Activated CD4-positive, alpha-beta T cell treated with anti-CD3 and anti-CD28 coated beads, Interleukin-2, amount 10 ng/mL, durations not matched to agents 7 days and 5 days (primary cell): ENCODE data around the gene PXDC1. TPM values are rescaled to one million over a fixed set of nuclear protein-coding genes. Genes with fewer than 3 reads are reported as not detected.

Source experiments
- CTCF ChIA-PET: fragments of 350-600 bp; sonication (Branson Sonifier 250); formaldehyde crosslinking; loops from one replicate; lab custom pipeline; 2021; ENCODE audit warnings: antibody characterized with exemption; lab: Charles Lee
- POLR2A ChIA-PET: fragments of 350-600 bp; sonication (Branson Sonifier 250); formaldehyde crosslinking; loops from one replicate; lab custom pipeline; 2021; ENCODE audit warnings: antibody characterized with exemption; lab: Charles Lee
- DNase-seq: peaks from one replicate; pipeline ENCODE4 v3.0.0-alpha.2; 2020
- H3K27ac Mint-ChIP-seq: one replicate; pipeline ENCODE4 v1.8.0; 2021; ENCODE audit warnings: mild to moderate bottlenecking, moderate library complexity, mixed read lengths
- H3K27me3 Mint-ChIP-seq: one replicate; pipeline ENCODE4 v1.8.0; 2021; ENCODE audit warnings: mixed read lengths
- H3K36me3 Mint-ChIP-seq: one replicate; pipeline ENCODE4 v1.8.0; 2021; ENCODE audit warnings: low read depth, mixed read lengths
- H3K4me1 Mint-ChIP-seq: one replicate; pipeline ENCODE4 v1.8.0; 2021; ENCODE audit warnings: mixed read lengths
- H3K4me3 Mint-ChIP-seq: one replicate; pipeline ENCODE4 v1.8.0; 2021; ENCODE audit warnings: mild to moderate bottlenecking, moderate library complexity, mixed read lengths
- H3K9me3 Mint-ChIP-seq: one replicate; pipeline ENCODE4 v1.8.0; 2021; ENCODE audit warnings: mixed read lengths
- total RNA-seq, 2 experiments: library from RNA; stranded (reverse); gene quantifications; one replicate each; pipeline ENCODE4 v1.2.3, GENCODE V29; 2021

The PXDC1 gene
- total RNA-seq, 2 experiments from 2014 or later = 0.21 TPM; not detected in 1

GRCh38 chr6:3714768-3715167 lies 36.7 kb downstream of the PXDC1 start:
- peaks cover 13% of the 10 kb centered on the region for H3K27me3 Mint-ChIP-seq
- POLR2A ChIA-PET = no interaction called here
- no peaks in the 10 kb centered on the region for H3K4me1 Mint-ChIP-seq
- H3K9me3 Mint-ChIP-seq = no peaks in the 10 kb centered on the region
- H3K4me3 Mint-ChIP-seq = no peak overlapping the region
- H3K36me3 Mint-ChIP-seq = no peaks in the 10 kb centered on the region
- CTCF ChIA-PET = interaction anchor here (0.9 kb wide), 1 partner anchor 13 kb away, joined by 3 read pairs; no protein-coding TSS in a partner anchor
- DNase-seq = no peak
- no peak overlapping the region for H3K27ac Mint-ChIP-seq

GRCh38 chr6:3714111-3714510 lies 37.4 kb downstream of the PXDC1 start:
- H3K27me3 Mint-ChIP-seq = peaks cover 13% of the 10 kb centered on the region
- no peaks in the 10 kb centered on the region for H3K36me3 Mint-ChIP-seq
- H3K27ac Mint-ChIP-seq = no peak overlapping the region
- H3K4me3 Mint-ChIP-seq = no peak overlapping the region
- CTCF ChIA-PET = no interaction called here
- POLR2A ChIA-PET = no interaction called here
- H3K9me3 Mint-ChIP-seq = no peaks in the 10 kb centered on the region
- H3K4me1 Mint-ChIP-seq = no peaks in the 10 kb centered on the region
- no peak for DNase-seq

GRCh38 chr6:3712827-3713665 lies 38.5 kb downstream of the PXDC1 start:
- ChIA-PET POLR2A (interaction anchor here (0.7 kb wide), 1 partner anchor 269 kb away, joined by 4 read pairs; no protein-coding TSS in a partner anchor), CTCF (no interaction called here)
- H3K27me3 Mint-ChIP-seq = peaks cover 7% of the 10 kb centered on the region
- no peak overlapping the region for H3K27ac Mint-ChIP-seq
- H3K9me3 Mint-ChIP-seq = no peaks in the 10 kb centered on the region
- H3K36me3 Mint-ChIP-seq = no peaks in the 10 kb centered on the region
- no peak for DNase-seq
- H3K4me3 Mint-ChIP-seq = no peak overlapping the region
- H3K4me1 Mint-ChIP-seq = no peaks in the 10 kb centered on the region

- no peak overlapping the region for H3K27ac Mint-ChIP-seq
- no peaks in the 10 kb centered on the region for H3K36me3 Mint-ChIP-seq
- peaks cover 7% of the 10 kb centered on the region for H3K27me3 Mint-ChIP-seq
- CTCF ChIA-PET = interaction anchor here (0.6 kb wide), 1 partner anchor 657 kb away, joined by 5 read pairs; no protein-coding TSS in a partner anchor
- DNase-seq = no peak
- no peaks in the 10 kb centered on the region for H3K9me3 Mint-ChIP-seq
- H3K4me1 Mint-ChIP-seq = no peaks in the 10 kb centered on the region
- POLR2A ChIA-PET = no interaction called here
- no peak overlapping the region for H3K4me3 Mint-ChIP-seq
Observed at GRCh38 chr6:3711776-3712175, 39.7 kb downstream of the PXDC1 start.

GRCh38 chr6:3710403-3710802 lies 41.1 kb downstream of the PXDC1 start:
- H3K36me3 Mint-ChIP-seq = no peaks in the 10 kb centered on the region
- H3K27ac Mint-ChIP-seq = no peak overlapping the region
- H3K4me3 Mint-ChIP-seq = no peak overlapping the region
- ChIA-PET CTCF (no interaction called here), POLR2A (no interaction called here)
- H3K4me1 Mint-ChIP-seq = no peaks in the 10 kb centered on the region
- no peak for DNase-seq
- no peaks in the 10 kb centered on the region for H3K9me3 Mint-ChIP-seq
- H3K27me3 Mint-ChIP-seq = peaks cover 5% of the 10 kb centered on the region

- H3K4me1 Mint-ChIP-seq = no peaks in the 10 kb centered on the region
- no peaks in the 10 kb centered on the region for H3K36me3 Mint-ChIP-seq
- ChIA-PET POLR2A (no interaction called here), CTCF (no interaction called here)
- no peak for DNase-seq
- H3K4me3 Mint-ChIP-seq = no peak overlapping the region
- no peaks in the 10 kb centered on the region for H3K27me3 Mint-ChIP-seq
- no peak overlapping the region for H3K27ac Mint-ChIP-seq
- H3K9me3 Mint-ChIP-seq = no peaks in the 10 kb centered on the region
Observed at GRCh38 chr6:3708540-3708939, 43.0 kb downstream of the PXDC1 start.

- Mint-ChIP-seq H3K27ac (no peak overlapping the region), H3K9me3 (no peaks in the 10 kb centered on the region), H3K4me1 (no peaks in the 10 kb centered on the region), H3K4me3 (no peak overlapping the region), H3K36me3 (no peaks in the 10 kb centered on the region), H3K27me3 (no peaks in the 10 kb centered on the region)
- POLR2A ChIA-PET = no interaction called here
- CTCF ChIA-PET = interaction anchor here (1.3 kb wide), 1 partner anchor 12 kb away, joined by 3 read pairs; no protein-coding TSS in a partner anchor
- no peak for DNase-seq
Observed at GRCh38 chr6:3707751-3708412, 43.6 kb downstream of the PXDC1 start.

GRCh38 chr6:3707024-3707423 lies 44.5 kb downstream of the PXDC1 start:
- Mint-ChIP-seq H3K27ac (no peak overlapping the region), H3K9me3 (no peaks in the 10 kb centered on the region), H3K27me3 (no peaks in the 10 kb centered on the region), H3K36me3 (no peaks in the 10 kb centered on the region), H3K4me1 (no peaks in the 10 kb centered on the region), H3K4me3 (no peak overlapping the region)
- CTCF ChIA-PET = interaction anchor here (1.3 kb wide), 1 partner anchor 13 kb away, joined by 3 read pairs; no protein-coding TSS in a partner anchor
- no peak for DNase-seq
- POLR2A ChIA-PET = no interaction called here

- Mint-ChIP-seq H3K27ac (no peak overlapping the region), H3K4me1 (no peaks in the 10 kb centered on the region), H3K36me3 (no peaks in the 10 kb centered on the region), H3K27me3 (no peaks in the 10 kb centered on the region), H3K9me3 (no peaks in the 10 kb centered on the region), H3K4me3 (no peak overlapping the region)
- no peak for DNase-seq
- ChIA-PET POLR2A (no interaction called here), CTCF (interaction anchor here (1.3 kb wide), 1 partner anchor 13 kb away, joined by 3 read pairs; no protein-coding TSS in a partner anchor)
Observed at GRCh38 chr6:3706547-3706946, 45.0 kb downstream of the PXDC1 start.

- H3K27ac Mint-ChIP-seq = no peak overlapping the region
- DNase-seq = no peak
- CTCF ChIA-PET = no interaction called here
- no peak overlapping the region for H3K4me3 Mint-ChIP-seq
- H3K36me3 Mint-ChIP-seq = no peaks in the 10 kb centered on the region
- H3K4me1 Mint-ChIP-seq = no peaks in the 10 kb centered on the region
- H3K27me3 Mint-ChIP-seq = peaks cover 1% of the 10 kb centered on the region
- H3K9me3 Mint-ChIP-seq = no peaks in the 10 kb centered on the region
- POLR2A ChIA-PET = no interaction called here
Observed at GRCh38 chr6:3701631-3702030, 49.9 kb downstream of the PXDC1 start.

GRCh38 chr6:3699231-3699630 lies 52.3 kb downstream of the PXDC1 start:
- Mint-ChIP-seq H3K36me3 (no peaks in the 10 kb centered on the region), H3K9me3 (no peaks in the 10 kb centered on the region), H3K27me3 (peaks cover 6% of the 10 kb centered on the region), H3K27ac (no peak overlapping the region), H3K4me3 (no peak overlapping the region), H3K4me1 (no peaks in the 10 kb centered on the region)
- DNase-seq = no peak
- ChIA-PET POLR2A (no interaction called here), CTCF (interaction anchor here (1.5 kb wide), 1 partner anchor 13 kb away, joined by 3 read pairs; no protein-coding TSS in a partner anchor)

- Mint-ChIP-seq H3K27ac (no peak overlapping the region), H3K9me3 (no peaks in the 10 kb centered on the region), H3K27me3 (peaks cover 6% of the 10 kb centered on the region), H3K4me3 (no peak overlapping the region), H3K36me3 (no peaks in the 10 kb centered on the region), H3K4me1 (no peaks in the 10 kb centered on the region)
- CTCF ChIA-PET = interaction anchor here (1.5 kb wide), 1 partner anchor 12 kb away, joined by 3 read pairs; no protein-coding TSS in a partner anchor
- no peak for DNase-seq
- POLR2A ChIA-PET = no interaction called here
Observed at GRCh38 chr6:3698021-3698420, 53.5 kb downstream of the PXDC1 start.

GRCh38 chr6:3697609-3698008 lies 53.9 kb downstream of the PXDC1 start:
- DNase-seq = no peak
- Mint-ChIP-seq H3K4me3 (no peak overlapping the region), H3K36me3 (no peaks in the 10 kb centered on the region), H3K27ac (no peak overlapping the region), H3K27me3 (peaks cover 6% of the 10 kb centered on the region), H3K4me1 (no peaks in the 10 kb centered on the region), H3K9me3 (no peaks in the 10 kb centered on the region)
- ChIA-PET CTCF (no interaction called here), POLR2A (no interaction called here)
